ENCODE data around the gene PUS3. TPM values are rescaled to one million over a fixed set of nuclear protein-coding genes. Genes with fewer than 3 reads are reported as not detected.

Gene PUS3
- total RNA-seq, 2 donors from 2014 or later, result 8.3 to 11.8 TPM

DNA sequence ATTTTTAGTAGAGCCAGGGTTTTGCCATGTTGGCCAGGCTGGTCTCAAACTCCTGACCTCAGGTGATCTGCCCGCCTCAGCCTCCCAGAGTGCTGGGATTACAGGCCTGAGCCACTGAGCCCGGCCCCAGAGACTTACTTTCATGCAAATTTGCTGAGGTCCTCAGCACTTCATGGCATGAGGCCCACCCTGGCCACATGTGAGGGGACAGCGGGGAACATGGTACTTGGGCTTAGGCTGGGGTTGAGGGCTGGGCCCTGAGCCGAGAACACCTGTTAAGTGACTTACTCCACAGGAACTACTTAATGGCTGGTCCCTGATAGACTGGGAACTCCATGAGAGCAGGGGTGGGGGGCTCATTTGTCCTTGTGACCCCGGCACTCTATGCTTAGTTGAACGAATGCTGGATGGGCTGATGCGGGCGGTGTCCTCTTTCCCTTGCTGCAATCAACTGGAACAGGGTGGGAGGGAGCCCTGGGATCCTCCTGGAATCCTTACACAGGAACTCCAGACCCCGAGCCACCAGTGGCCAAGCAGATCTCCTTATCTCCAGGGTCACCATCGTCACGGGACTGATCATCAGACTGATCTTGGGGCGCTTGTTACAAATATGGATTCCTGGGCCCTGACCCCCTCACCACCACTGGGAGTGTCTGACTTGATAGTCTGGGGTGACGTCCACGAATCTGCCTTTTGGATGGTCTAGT lies 43.9 kb upstream of the PUS3 start:
- Histone ChIP-seq H3K4me1 (replicated peaks) (peaks cover 9% of the 10 kb centered on the region), H3K36me3 (no peaks in the 10 kb centered on the region), H3K4me3 (no peak overlapping the region), H3K9me3 (no peaks in the 10 kb centered on the region), H3K27me3 (replicated peaks; ENCODE audit: insufficient read depth) (no peaks in the 10 kb centered on the region), H3K27ac (no peak overlapping the region)
- DNase-seq (ENCODE audit: low spot score), result no peak
- TF ChIP-seq, protein P1, sequence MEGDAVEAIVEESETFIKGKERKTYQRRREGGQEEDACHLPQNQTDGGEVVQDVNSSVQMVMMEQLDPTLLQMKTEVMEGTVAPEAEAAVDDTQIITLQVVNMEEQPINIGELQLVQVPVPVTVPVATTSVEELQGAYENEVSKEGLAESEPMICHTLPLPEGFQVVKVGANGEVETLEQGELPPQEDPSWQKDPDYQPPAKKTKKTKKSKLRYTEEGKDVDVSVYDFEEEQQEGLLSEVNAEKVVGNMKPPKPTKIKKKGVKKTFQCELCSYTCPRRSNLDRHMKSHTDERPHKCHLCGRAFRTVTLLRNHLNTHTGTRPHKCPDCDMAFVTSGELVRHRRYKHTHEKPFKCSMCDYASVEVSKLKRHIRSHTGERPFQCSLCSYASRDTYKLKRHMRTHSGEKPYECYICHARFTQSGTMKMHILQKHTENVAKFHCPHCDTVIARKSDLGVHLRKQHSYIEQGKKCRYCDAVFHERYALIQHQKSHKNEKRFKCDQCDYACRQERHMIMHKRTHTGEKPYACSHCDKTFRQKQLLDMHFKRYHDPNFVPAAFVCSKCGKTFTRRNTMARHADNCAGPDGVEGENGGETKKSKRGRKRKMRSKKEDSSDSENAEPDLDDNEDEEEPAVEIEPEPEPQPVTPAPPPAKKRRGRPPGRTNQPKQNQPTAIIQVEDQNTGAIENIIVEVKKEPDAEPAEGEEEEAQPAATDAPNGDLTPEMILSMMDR (IDR thresholded peaks at IDR 0.05), result no peak
- TF ChIP-seq POLR2AphosphoS5 (IDR thresholded peaks at IDR 0.05) (no peak), POLR2A (IDR thresholded peaks at IDR 0.05) (no peak)
- intact Hi-C loops (cut with DNase I), result no loop called here
- 94% methylated on average over 14 of the region's 14 CpGs for WGBS

DNA sequence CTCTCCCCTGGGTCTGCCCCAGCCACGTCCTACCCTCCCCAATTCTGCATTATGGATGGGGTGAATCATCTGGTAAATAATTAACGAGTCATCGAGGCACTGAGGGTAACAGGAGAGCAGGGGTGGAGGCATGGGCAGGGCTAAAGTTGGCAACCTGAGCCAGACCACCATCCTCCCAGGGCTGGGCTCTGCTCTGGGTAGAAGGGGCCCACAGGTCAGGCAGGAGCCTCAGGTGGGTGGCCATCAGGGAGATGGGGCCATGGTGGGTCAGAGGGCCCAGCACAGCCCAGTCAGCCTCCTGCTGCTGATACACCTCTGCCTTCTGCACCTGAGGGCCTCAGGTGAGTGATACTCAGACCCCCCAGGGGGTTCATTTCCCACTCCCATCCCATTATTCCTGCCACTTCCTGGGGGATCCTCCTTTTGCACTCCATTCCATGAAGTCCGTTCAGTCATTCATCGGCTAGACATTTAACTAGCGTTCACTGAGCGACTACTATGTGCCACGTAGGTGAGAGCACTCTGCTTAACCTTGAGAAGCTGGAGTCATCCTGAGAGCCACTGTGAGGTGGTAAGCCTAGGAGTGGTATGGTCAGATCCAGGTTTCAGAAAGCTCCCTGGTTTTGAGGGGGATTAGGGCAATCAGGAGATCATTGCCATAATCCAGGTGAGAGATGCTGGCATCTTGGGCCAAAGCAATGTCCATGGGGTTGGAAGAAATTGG lies 43.0 kb upstream of the PUS3 start, which contains the start of gene VSIG10L2:
VSIG10L2 (plus strand) TSS at position 248 of the 724 bp plus-strand sequence; CDS start at position 260, 12 bp downstream.
- no peak for TF ChIP-seq POLR2AphosphoS5 (IDR thresholded peaks at IDR 0.05)
- TF ChIP-seq POLR2A (IDR thresholded peaks at IDR 0.05), result no peak
- TF ChIP-seq, protein P1 (IDR thresholded peaks at IDR 0.05), result no peak
- intact Hi-C loops (cut with DNase I), result no loop called here
- H3K4me1 ChIP-seq (replicated peaks), result peaks cover 2% of the 10 kb centered on the region
- no peak within 1 kb of the TSS for H3K4me3 ChIP-seq
- H3K36me3 ChIP-seq, result no peaks in the 10 kb centered on the region
- 82% methylated on average over 8 of the region's 8 CpGs for WGBS
- H3K27me3 ChIP-seq (replicated peaks; ENCODE audit: insufficient read depth), result no peaks in the 10 kb centered on the region
- H3K9me3 ChIP-seq, result no peaks in the 10 kb centered on the region
- H3K27ac ChIP-seq, result no peak within 1 kb of the TSS
- no peak for DNase-seq (ENCODE audit: low spot score)

DNA sequence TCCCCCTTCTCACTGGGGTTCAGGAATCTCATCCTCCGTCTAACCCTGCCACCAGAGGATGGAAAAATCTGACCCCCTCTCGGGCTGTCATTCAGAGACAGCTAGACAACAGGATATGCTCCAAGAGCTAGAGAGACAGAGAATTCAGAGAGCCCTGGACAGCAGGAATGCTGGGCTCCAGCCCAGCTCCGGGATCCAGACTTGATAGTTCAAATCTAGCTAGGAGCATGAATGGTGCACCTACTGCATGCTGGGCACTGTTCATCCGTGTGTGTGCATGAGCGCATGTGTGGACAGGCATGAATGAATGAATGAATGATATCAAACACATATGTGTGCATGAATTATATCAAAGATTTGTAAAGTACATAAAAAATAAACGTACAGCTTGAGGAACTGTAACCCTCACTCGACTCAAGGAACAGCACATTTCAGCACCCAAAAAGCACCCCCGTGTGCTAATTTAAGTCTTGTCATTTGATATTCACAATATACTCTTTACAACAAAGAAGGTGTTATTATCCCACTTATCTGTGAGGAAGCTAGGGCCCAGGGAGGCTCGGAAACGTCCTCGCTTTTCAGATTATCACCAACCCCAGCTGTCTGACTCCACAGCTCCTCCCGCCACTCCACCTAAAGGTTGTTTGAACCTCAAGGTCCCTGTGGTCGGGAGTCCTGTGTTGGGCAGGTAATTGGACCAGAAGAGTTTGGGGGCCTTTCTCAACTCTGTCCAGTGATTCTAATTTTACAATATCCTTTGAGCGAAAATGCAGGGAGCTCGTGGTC lies 42.2 kb upstream of the PUS3 start:
- Histone ChIP-seq H3K36me3 (no peaks in the 10 kb centered on the region), H3K4me1 (replicated peaks) (no peaks in the 10 kb centered on the region), H3K27ac (no peak overlapping the region), H3K27me3 (replicated peaks; ENCODE audit: insufficient read depth) (no peaks in the 10 kb centered on the region), H3K9me3 (no peaks in the 10 kb centered on the region), H3K4me3 (no peak overlapping the region)
- intact Hi-C loops (cut with DNase I), result no loop called here
- 80% methylated on average over 15 of the region's 15 CpGs for WGBS
- no peak for DNase-seq (ENCODE audit: low spot score)
- no peak for TF ChIP-seq POLR2A (IDR thresholded peaks at IDR 0.05)
- TF ChIP-seq POLR2AphosphoS5 (IDR thresholded peaks at IDR 0.05), result no peak
- TF ChIP-seq, protein P1 (IDR thresholded peaks at IDR 0.05), result no peak

DNA sequence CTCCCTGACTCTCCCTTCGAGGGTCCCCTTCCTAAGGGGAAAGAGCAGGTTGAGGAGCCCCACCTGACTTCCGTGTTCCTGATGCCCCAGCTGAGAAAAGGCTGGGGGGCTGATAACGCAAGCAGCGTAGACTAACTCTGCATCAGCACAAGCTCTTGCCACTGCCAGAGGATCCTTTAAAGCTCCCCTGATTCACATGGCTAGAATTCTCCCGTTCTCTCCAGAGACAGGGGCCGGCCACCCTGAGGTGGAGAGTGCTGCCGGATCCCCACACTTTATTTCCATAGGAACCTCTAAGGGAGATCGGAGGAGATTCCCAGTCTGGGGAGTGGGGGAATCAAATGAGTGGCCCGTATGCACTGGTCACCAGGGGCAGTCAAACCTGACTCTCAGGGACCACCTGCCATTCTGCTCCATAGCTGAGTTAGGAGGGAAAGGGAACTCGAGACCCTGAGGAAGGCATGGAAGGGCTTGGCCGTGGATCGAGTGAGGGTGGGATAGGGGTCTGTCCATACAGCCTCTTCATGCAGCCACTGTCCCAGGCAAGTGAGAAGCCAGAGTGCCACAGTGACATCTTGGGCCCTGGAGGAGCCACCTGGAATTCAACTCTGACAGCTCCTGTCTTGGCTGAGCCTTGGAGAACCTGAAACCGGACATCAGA lies 41.5 kb upstream of the PUS3 start:
- Histone ChIP-seq H3K36me3 (no peaks in the 10 kb centered on the region), H3K9me3 (no peaks in the 10 kb centered on the region), H3K4me3 (no peak overlapping the region), H3K4me1 (replicated peaks) (no peaks in the 10 kb centered on the region), H3K27ac (no peak overlapping the region), H3K27me3 (replicated peaks; ENCODE audit: insufficient read depth) (no peaks in the 10 kb centered on the region)
- intact Hi-C loops (cut with DNase I), result no loop called here
- DNase-seq (ENCODE audit: low spot score), result no peak
- 87% methylated on average over 13 of the region's 13 CpGs for WGBS
- TF ChIP-seq, protein P1 (IDR thresholded peaks at IDR 0.05), result no peak
- TF ChIP-seq POLR2AphosphoS5 (IDR thresholded peaks at IDR 0.05) (no peak), POLR2A (IDR thresholded peaks at IDR 0.05) (no peak)

Measured in prostate gland (tissue), 2 donors.